Muscle of leg (tissue), 16 donors: ENCODE measurements around the gene MISP3. TPM values are rescaled to one million over a fixed set of nuclear protein-coding genes. Genes with fewer than 3 reads are reported as not detected.
"Not testable (repeated sequence)": the region's sequence is repeated elsewhere in the genome, so short reads cannot be mapped to it uniquely, and the experiment has no call there.

Experiments
- DNase-seq: peaks from one replicate; pipeline ENCODE4 v3.0.0; 2013
- H3K27ac ChIP-seq: one replicate; pipeline ENCODE4 v1.5.1; 2013; ENCODE audit warnings: mild to moderate bottlenecking, low read length, control low read depth
- H3K27me3 ChIP-seq: one replicate; pipeline ENCODE4 v1.6.1; 2013; ENCODE audit warnings: low read length; ENCODE audit not compliant: control insufficient read depth, insufficient read depth
- H3K36me3 ChIP-seq: one replicate; pipeline ENCODE4 v1.6.1; 2013; ENCODE audit warnings: low read length; ENCODE audit not compliant: control insufficient read depth, insufficient read depth
- H3K4me1 ChIP-seq: one replicate; pipeline ENCODE4 v1.6.1; 2013; ENCODE audit warnings: low read length; ENCODE audit not compliant: control insufficient read depth, insufficient read depth
- H3K4me3 ChIP-seq: one replicate; pipeline ENCODE4 v1.5.1; 2013; ENCODE audit warnings: low read length, control low read depth
- H3K9me3 ChIP-seq: replicated peaks from 2 replicates; pipeline ENCODE4 v1.6.1; 2013; ENCODE audit warnings: low read depth, low read length; ENCODE audit not compliant: control insufficient read depth
- WGBS: methylation state at CpG from one replicate; pipeline ENCODE4 v1.1.5; 2013; ENCODE audit warnings: missing lambda C conversion rate; ENCODE audit not compliant: insufficient coverage; 5-methylcytosine and 5-hydroxymethylcytosine counted together
- long read RNA-seq, 11 donors: transcript quantifications; one replicate each; lab custom pipeline, GENCODE V29; 2026
- polyA plus RNA-seq, 8 donors: library from polyadenylated mRNA; unstranded; fragments of 120-200 nt; gene quantifications; one replicate each; pipeline versions ENCODE4 v1.2.1 to v1.2.3, GENCODE V29; 2013; ENCODE audit warnings: inconsistent platforms in 1 of 8, low replicate concordance in 1 of 8; ENCODE audit not compliant: insufficient read length in 8 of 8, insufficient read depth in 1 of 8
- total RNA-seq: library from RNA; stranded (reverse); fragments of 120-200 nt; gene quantifications from one replicate; pipeline ENCODE4 v1.2.4, GENCODE V29; 2013

Gene MISP3
- total RNA-seq (0.62 TPM), polyA plus RNA-seq (1 to 10 TPM in 2 of 8 donors, under 1 TPM in 6; 0.65 to 1.4 (median 0.78) TPM)
- long read RNA-seq, donor 1, partial matches to known transcripts: 0 of 1 reads
- long read RNA-seq, donor 1, other reads (novel, unspliced or antisense): 0 of 1 reads
- long read RNA-seq, donor 2: 0 reads
- long read RNA-seq, donor 3, partial matches to known transcripts: 0 of 1 reads
- long read RNA-seq, donor 3, other reads (novel, unspliced or antisense): 0 of 1 reads
- long read RNA-seq, donor 4, partial matches to known transcripts: 0 of 1 reads
- long read RNA-seq, donor 4, other reads (novel, unspliced or antisense): 0 of 1 reads
- long read RNA-seq, donor 5, partial matches to known transcripts: 0 of 2 reads
- long read RNA-seq, donor 5, other reads (novel, unspliced or antisense): 0 of 2 reads
- long read RNA-seq, donor 6, partial matches to known transcripts: 0 of 2 reads
- long read RNA-seq, donor 6, other reads (novel, unspliced or antisense): 0 of 2 reads
- long read RNA-seq, donor 7, partial matches to known transcripts: 0 of 1 reads
- long read RNA-seq, donor 7, other reads (novel, unspliced or antisense): 0 of 1 reads
- long read RNA-seq, donor 8, partial matches to known transcripts: 0 of 2 reads
- long read RNA-seq, donor 8, other reads (novel, unspliced or antisense): 0 of 2 reads
- long read RNA-seq, donor 9: 0 reads
- long read RNA-seq, donor 10, partial matches to known transcripts: 0 of 1 reads
- long read RNA-seq, donor 10, other reads (novel, unspliced or antisense): 0 of 1 reads
- long read RNA-seq, donor 11, partial matches to known transcripts: 0 of 1 reads
- long read RNA-seq, donor 11, other reads (novel, unspliced or antisense): 0 of 1 reads

DNA sequence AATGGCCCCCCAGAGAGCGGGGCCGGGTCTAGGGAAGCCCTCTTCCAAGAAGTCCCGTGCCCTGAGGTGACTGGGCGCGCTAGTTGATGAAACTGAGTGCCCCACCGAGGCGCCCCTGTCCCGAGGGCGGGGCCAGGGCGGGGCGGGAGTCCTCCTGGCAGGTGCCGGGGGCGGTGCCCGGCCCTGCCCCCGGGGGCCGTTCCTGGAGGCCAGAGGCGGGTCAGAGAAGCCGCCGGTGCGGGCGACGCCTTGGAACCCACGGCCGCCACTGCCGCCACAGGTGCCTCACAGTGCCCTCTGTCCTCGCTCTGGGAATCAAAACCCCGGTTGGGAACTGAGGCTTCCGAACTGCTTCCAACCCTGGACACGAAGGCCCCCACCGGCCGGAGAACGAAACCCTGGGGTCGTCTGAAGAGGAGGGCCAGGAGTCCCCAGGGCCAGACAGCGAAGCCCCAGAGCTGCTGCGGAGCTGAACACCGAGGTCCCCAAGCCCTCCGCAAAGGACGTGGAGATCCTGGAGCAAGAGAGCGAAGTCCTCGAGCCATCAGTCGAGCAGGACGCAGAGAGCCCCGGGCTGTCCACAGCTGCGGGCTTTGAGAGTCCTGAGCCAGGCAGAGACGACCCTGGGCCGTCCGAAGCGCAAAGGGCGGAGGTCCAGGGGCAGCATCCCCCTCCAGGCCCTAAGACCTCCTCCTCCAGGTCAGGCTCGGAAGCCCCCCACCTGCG lies at the start of gene MISP3:
TSS of gene MISP3 (plus strand) at position 252 of the 726 bp plus-strand sequence. CDS start 524 bp downstream, outside the sequence.
- no peaks in the 10 kb centered on the region for H3K36me3 ChIP-seq
- H3K27ac ChIP-seq: peak within 1 kb of the TSS; percentile 42
- peaks cover 22% of the 10 kb centered on the region for H3K27me3 ChIP-seq
- peak within 1 kb of the TSS; percentile 61 for H3K4me3 ChIP-seq
- WGBS: 1% methylated on average over 51 of the region's 51 CpGs
- H3K4me1 ChIP-seq: peaks cover 34% of the 10 kb centered on the region
- DNase-seq: peak; percentile 30
- H3K9me3 ChIP-seq: no peaks in the 10 kb centered on the region

DNA sequence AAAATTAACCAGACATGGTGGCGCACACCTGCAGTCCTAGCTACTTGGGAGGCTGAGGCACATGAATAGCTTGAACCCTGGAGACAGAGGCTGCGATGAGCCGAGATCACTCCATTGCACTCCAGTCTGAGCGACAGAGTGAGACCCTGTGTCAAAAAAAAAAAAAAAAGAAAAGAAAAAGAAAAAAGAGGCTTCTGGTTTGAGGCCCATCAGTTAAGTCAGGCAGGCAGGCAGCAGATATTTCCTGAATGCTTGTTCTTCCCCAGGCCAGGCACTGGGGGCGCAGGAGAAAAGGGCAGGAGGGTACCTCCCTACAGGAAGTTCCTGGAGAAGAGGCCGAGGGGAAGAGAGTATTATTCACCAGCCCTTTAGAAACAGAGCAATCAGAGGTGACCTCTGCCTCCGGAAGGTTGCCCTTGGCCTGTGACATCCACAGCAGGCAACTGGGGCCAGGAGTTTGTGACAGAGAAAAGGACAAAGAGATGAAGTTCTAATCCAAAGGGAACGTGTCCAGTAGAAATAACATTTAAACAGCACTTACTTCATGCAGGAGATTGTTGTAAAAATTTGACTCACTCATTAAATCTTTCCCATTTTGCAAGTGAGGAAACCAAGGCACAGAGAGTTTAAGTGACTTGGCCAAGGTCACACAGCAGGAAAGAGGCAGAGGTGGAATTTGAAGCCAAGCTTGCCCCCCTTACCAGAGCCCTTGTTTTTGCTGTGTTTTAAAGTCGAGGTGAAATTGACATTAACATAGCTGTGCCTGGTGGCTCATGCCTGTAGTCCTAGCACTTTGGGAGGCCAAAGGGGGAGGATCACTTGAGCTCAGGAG lies 49.0 kb upstream of the MISP3 start:
- H3K4me3 ChIP-seq: no peak overlapping the region
- 81% methylated on average over 3 of the region's 9 CpGs for WGBS
- DNase-seq: peak; percentile 49

DNA sequence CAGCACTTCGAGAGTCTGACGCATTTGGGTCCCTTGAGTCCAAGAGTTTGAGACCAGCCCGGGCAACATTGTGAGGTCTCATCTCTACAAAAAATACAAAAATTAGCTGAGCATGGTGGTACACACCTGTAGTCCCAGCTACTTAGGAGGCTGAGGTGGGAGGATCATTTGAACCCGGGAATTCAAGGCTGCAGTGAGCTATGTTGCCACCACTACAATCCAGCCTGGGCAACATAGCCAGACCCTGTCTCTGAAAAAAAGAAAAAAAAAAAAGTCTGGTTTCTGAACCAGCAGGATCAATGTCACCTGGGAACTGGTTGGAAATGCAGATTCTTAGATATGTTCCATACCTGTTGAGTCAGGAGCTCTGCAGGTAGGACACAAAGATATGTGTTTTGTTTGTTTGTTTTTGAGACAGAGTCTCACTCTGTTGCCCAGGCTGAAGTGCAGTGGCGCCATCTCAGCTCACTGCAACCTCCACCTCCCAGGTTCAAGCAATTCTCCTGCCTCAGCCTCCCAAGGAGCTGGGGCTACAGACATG lies 45.9 kb upstream of the MISP3 start:
- not testable (repeated sequence) for H3K27ac ChIP-seq, H3K36me3 ChIP-seq, H3K9me3 ChIP-seq, H3K4me3 ChIP-seq, DNase-seq, H3K4me1 ChIP-seq
- WGBS: no CpG with 5 or more reads among the region's 5 CpGs
- H3K27me3 ChIP-seq: peaks cover 27% of the 10 kb centered on the region

More for the DNA sequence above, 49.0 kb upstream of the MISP3 start:
- Histone ChIP-seq H3K36me3 (no peaks in the 10 kb centered on the region), H3K27me3 (peaks cover 9% of the 10 kb centered on the region), H3K27ac (peak overlapping the region; percentile 7), H3K9me3 (no peaks in the 10 kb centered on the region), H3K4me1 (no peaks in the 10 kb centered on the region)

DNA sequence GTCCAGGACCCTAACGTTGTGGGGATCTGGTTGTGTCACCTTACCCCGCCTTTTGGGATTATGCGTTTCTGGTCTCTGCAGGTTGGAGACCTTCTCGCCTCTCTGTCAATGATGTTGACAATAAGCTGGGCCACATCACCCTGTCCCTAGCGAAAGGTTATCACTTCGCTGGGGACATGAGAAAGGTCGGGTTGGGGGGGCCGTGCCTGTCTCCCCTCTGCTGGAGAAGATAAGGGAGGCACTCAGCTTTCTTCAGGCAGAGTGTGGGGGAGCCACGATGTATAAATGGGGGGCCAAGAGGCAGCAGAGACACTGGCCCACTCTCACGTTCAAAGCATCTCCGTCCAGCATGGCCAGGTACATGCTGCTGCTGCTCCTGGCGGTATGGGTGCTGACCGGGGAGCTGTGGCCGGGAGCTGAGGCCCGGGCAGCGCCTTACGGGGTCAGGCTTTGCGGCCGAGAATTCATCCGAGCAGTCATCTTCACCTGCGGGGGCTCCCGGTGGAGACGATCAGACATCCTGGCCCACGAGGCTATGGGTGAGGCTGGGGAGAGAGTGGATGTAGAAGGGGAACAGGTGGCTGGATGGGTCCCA lies 44.6 kb upstream of the MISP3 start, which contains the start of gene RLN3:
TSS of gene RLN3 (plus strand) at position 293 of the 595 bp plus-strand sequence. CDS start at position 350, 57 bp downstream.
- Histone ChIP-seq H3K9me3 (no peaks in the 10 kb centered on the region), H3K27me3 (peaks cover 36% of the 10 kb centered on the region), H3K36me3 (no peaks in the 10 kb centered on the region), H3K4me1 (peaks cover 11% of the 10 kb centered on the region), H3K4me3 (no peak within 1 kb of the TSS), H3K27ac (no peak within 1 kb of the TSS)
- DNase-seq: no peak
- 73% methylated on average over 22 of the region's 24 CpGs for WGBS

DNA sequence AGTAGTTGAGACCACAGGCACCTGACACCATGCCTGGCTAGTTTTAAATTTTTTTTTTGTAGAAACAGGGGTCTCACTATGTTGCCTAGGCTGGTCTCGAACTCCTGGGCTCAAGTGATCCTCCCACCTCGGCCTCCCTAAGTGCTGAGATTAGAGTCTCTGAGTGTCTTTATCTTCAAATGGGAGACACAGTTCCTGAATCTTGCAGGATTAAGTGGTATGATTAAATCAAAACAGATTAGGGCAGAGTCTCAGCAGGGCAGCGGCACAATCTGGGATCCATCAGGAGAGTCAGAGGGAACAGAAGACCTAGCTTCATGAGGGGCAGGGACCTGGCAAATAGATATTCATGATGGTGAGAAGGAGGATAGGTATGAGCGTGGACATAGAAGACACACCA lies 43.7 kb upstream of the MISP3 start:
- Histone ChIP-seq H3K27me3 (peaks cover 36% of the 10 kb centered on the region), H3K27ac (no peak overlapping the region), H3K36me3 (no peaks in the 10 kb centered on the region), H3K9me3 (no peaks in the 10 kb centered on the region), H3K4me3 (no peak overlapping the region), H3K4me1 (peaks cover 11% of the 10 kb centered on the region)
- no peak for DNase-seq
- 76% methylated on average over 4 of the region's 4 CpGs for WGBS

DNA sequence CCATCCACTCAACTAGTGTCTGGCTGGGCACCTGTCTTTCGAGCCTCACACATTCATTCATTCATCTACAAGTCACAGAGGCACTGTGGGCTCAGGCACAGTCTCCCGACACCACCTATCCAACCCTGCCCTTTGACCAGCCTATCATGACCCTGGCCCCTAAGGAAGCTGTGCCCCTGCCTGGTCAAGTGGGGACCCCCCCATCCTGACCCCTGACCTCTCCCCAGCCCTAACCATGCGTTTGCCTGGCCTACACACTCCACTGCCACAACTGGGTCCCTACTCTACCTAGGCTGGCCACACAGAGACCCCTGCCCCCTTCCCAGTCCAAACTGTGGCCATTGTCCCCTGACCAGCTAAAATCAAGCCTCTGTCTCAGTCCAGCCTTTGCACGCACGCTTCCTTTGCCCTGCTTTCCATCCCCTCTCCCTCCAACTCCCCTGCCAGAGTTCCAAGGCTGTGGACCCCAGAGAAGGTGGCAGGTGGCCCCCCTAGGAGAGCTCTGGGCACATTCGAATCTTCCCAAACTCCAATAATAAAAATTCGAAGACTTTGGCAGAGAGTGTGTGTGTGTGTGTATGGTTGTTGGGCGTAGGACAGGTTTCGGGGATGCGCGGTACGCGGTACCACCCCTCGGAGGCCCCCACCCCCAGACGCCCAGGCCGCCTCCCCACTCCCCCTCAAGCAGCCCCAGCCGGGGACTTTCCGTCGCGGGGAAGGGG lies 41.4 kb upstream of the MISP3 start:
- 24% methylated on average over 8 of the region's 20 CpGs for WGBS
- no peak for DNase-seq

DNA sequence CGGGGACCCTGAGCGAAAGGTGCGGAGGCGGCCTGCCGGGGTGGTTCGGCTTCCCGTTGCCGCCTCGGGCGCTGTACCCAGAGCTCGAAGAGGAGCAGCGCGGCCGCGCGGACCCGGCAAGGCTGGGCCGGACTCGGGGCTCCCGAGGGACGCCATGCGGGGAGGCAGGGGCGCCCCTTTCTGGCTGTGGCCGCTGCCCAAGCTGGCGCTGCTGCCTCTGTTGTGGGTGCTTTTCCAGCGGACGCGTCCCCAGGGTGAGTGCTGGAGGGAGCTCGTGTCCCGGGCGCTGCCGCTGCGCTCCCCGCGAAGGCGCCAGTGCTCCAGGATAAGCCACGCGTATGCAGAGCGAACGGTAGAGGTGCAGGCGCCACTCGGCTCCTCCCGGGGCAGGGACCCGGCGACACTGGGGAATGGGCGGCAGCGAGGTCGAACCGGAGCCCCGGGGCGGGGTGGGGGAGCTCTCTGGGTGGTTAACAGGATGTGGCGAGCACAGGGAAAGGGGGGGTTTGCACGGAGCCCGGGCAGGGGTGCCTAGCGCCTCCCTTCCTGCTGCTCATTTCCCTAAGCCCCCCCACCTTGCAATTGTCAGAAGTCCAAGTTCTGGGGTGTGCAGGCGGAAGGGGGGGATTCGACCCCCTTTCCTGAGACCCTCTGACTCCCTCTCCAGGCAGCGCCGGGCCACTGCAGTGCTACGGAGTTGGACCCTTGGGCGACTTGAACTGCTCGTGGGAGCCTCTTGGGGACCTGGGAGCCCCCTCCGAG lies 40.7 kb upstream of the MISP3 start, which contains the start of gene IL27RA:
TSS of gene IL27RA (plus strand) at position 44 of the 762 bp plus-strand sequence. CDS start at position 155, 111 bp downstream.
- H3K27me3 ChIP-seq: peaks cover 36% of the 10 kb centered on the region
- peaks cover 11% of the 10 kb centered on the region for H3K4me1 ChIP-seq
- DNase-seq: peak; percentile 65
- H3K27ac ChIP-seq: peak within 1 kb of the TSS; percentile 7
- H3K4me3 ChIP-seq: peak within 1 kb of the TSS; percentile 62
- under 1% methylated on average over 51 of the region's 63 CpGs for WGBS
- H3K9me3 ChIP-seq: no peaks in the 10 kb centered on the region
- H3K36me3 ChIP-seq: no peaks in the 10 kb centered on the region

More for the DNA sequence above, 41.4 kb upstream of the MISP3 start:
- Histone ChIP-seq H3K27me3 (peaks cover 36% of the 10 kb centered on the region), H3K36me3 (no peaks in the 10 kb centered on the region), H3K9me3 (no peaks in the 10 kb centered on the region), H3K4me3 (peak overlapping the region; percentile 62), H3K4me1 (peaks cover 11% of the 10 kb centered on the region), H3K27ac (no peak overlapping the region)

DNA sequence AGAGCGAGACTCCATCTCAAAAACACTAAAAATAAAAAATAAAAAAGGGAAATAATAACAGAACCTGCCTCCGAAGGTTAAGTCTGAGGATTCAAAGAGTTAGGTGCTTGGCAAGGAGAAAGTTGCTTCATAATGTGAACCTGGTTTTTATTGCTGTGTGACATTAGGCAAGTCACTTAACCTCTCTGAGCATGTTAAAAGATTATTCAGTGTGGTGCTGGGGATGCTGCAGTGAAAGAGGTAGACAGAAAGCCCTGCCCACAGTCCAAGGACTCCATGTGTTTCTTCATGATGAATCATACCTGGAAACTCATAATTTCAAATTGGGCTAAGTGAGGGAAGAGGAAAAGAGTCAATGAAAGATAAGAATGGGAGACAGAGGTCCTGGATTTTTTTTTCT lies 38.6 kb upstream of the MISP3 start:
- Histone ChIP-seq H3K27ac (no peak overlapping the region), H3K4me1 (peaks cover 11% of the 10 kb centered on the region), H3K36me3 (no peaks in the 10 kb centered on the region), H3K27me3 (peaks cover 26% of the 10 kb centered on the region), H3K9me3 (no peaks in the 10 kb centered on the region), H3K4me3 (no peak overlapping the region)
- 83% methylated on average over 1 of the region's 2 CpGs for WGBS
- no peak for DNase-seq
